H1 (cell line): ENCODE results near the gene PDP2. TPM values are rescaled to one million over a fixed set of nuclear protein-coding genes. Genes with fewer than 3 reads are reported as not detected.

Experiments used
- CTCF ChIA-PET: fragments of 300-600 bp; sonication (Branson Sonifier 250); formaldehyde crosslinking; loops from one replicate; lab custom pipeline; 2021; ENCODE audit not compliant: partially characterized antibody; lab: Charles Lee
- POLR2A ChIA-PET: fragments of 300-600 bp; sonication (Branson Sonifier 250); formaldehyde crosslinking; loops from one replicate; lab custom pipeline; 2021; ENCODE audit warnings: inconsistent platforms; ENCODE audit not compliant: partially characterized antibody; lab: Charles Lee
- DNase-seq, 2 experiments: peaks; one replicate each; pipeline versions ENCODE4 v3.0.0 to v3.0.0-alpha.2; 2010 to 2022; ENCODE audit warnings: low spot score in 2 of 2, low read depth in 1 of 2, mixed read lengths in 1 of 2
- FAIRE-seq: peaks from 2 replicates; lab custom pipeline; 2011; peaks lifted over from hg19 to GRCh38; lab: Jason Lieb, UNC
- H2AFZ ChIP-seq: 2 replicates; pipeline ENCODE4 v1.8.1; 2012; ENCODE audit warnings: low read length, inconsistent platforms
- H2AK5ac ChIP-seq: 2 replicates; pipeline ENCODE4 v1.6.1; 2013; ENCODE audit warnings: low read depth, low read length
- H2BK120ac ChIP-seq: replicated peaks from 2 replicates; pipeline ENCODE3; 2013; ENCODE audit warnings: low read depth, low read length, inconsistent platforms
- H2BK12ac ChIP-seq: 2 replicates; pipeline ENCODE4 v1.6.1; 2013; ENCODE audit warnings: low read depth, low read length
- H2BK15ac ChIP-seq: 2 replicates; pipeline ENCODE4 v1.6.1; 2013; ENCODE audit warnings: low read length
- H2BK20ac ChIP-seq: 2 replicates; pipeline ENCODE4 v1.6.1; 2013; ENCODE audit warnings: low read length
- H2BK5ac ChIP-seq: 2 replicates; pipeline ENCODE4 v1.6.1; 2013; ENCODE audit warnings: low read depth, low read length
- H3K14ac ChIP-seq: 2 replicates; pipeline ENCODE4 v1.6.1; 2013; ENCODE audit warnings: inconsistent platforms; ENCODE audit not compliant: insufficient read length
- H3K18ac ChIP-seq: 2 replicates; pipeline ENCODE4 v1.6.1; 2013; ENCODE audit warnings: low read length; ENCODE audit errors: extremely low read depth
- H3K23ac ChIP-seq: 2 replicates; pipeline ENCODE4 v1.6.1; 2013; ENCODE audit warnings: inconsistent platforms; ENCODE audit not compliant: insufficient read length
- H3K23me2 ChIP-seq: 2 replicates; pipeline ENCODE4 v1.6.1; 2013; ENCODE audit warnings: low read depth, low read length
- H3K27ac ChIP-seq: 2 replicates; pipeline ENCODE4 v1.6.1; 2011; ENCODE audit warnings: low read depth, low read length, inconsistent platforms
- H3K27me3 ChIP-seq, 4 experiments: replicated peaks in 1 of 4; 1 replicate in 1 of 4; 2 replicates in 3 of 4; pipeline versions ENCODE4 v1.6.1 to v1.8.1; 2011 to 2013; ENCODE audit warnings: low read length in 3 of 4, mild to moderate bottlenecking in 3 of 4, inconsistent platforms in 2 of 4, mixed read lengths in 2 of 4, moderate library complexity in 1 of 4; ENCODE audit not compliant: control insufficient read depth in 3 of 4, insufficient read depth in 3 of 4; ENCODE audit errors: extremely low read depth in 1 of 4
- H3K36me3 ChIP-seq, 4 experiments: 2 replicates each; pipeline versions ENCODE4 v1.6.1 to v1.8.1; 2011 to 2013; ENCODE audit warnings: mild to moderate bottlenecking in 4 of 4, low read length in 3 of 4, moderate library complexity in 2 of 4, control low read depth in 1 of 4, inconsistent platforms in 1 of 4; ENCODE audit not compliant: insufficient read depth in 4 of 4, control insufficient read depth in 2 of 4
- H3K4ac ChIP-seq: replicated peaks from 2 replicates; pipeline ENCODE3; 2013; ENCODE audit warnings: low read length, low read depth, mixed read lengths, inconsistent platforms; ENCODE audit not compliant: insufficient read length
- H3K4me1 ChIP-seq, 4 experiments: replicated peaks in 1 of 4; 1 replicate in 1 of 4; 2 replicates in 3 of 4; pipeline versions ENCODE4 v1.6.1 to v1.8.1; 2011 to 2013; ENCODE audit warnings: low read length in 3 of 4, inconsistent platforms in 2 of 4, mixed read lengths in 1 of 4; ENCODE audit not compliant: insufficient read depth in 4 of 4, control insufficient read depth in 3 of 4
- H3K4me2 ChIP-seq, 2 experiments: 2 replicates each; pipeline versions ENCODE4 v1.6.1 to v1.8.1; 2011 to 2013; ENCODE audit warnings: low read depth in 2 of 2, low read length in 2 of 2, control low read depth in 1 of 2, inconsistent platforms in 1 of 2, mild to moderate bottlenecking in 1 of 2; ENCODE audit not compliant: insufficient read depth in 1 of 2
- H3K4me3 ChIP-seq, 4 experiments: fragments of 200-600, 300-600 bp in 1 of 4; sonication (generic), shearing (Covaris generic), sonication (Bioruptor Twin) in 1 of 4; 2 replicates each; pipeline versions ENCODE4 v1.5.1 to v1.8.1; 2011 to 2016; ENCODE audit warnings: low read length in 4 of 4, low read depth in 3 of 4, control low read depth in 2 of 4, inconsistent platforms in 2 of 4, mild to moderate bottlenecking in 2 of 4, mixed read lengths in 1 of 4, moderate library complexity in 1 of 4; ENCODE audit not compliant: insufficient read depth in 2 of 4; ENCODE audit errors: extremely low read depth in 1 of 4
- H3K56ac ChIP-seq: replicated peaks from 2 replicates; pipeline ENCODE3; 2013; ENCODE audit warnings: low read depth, mild to moderate bottlenecking, mixed read lengths, low read length, inconsistent platforms; ENCODE audit not compliant: insufficient read length
- H3K79me1 ChIP-seq: 2 replicates; pipeline ENCODE4 v1.6.1; 2013; ENCODE audit warnings: low read depth, low read length, control low read depth
- H3K79me2 ChIP-seq, 2 experiments: 2 replicates each; pipeline versions ENCODE4 v1.6.1 to v1.8.1; 2012 to 2013; ENCODE audit warnings: low read length in 2 of 2, mild to moderate bottlenecking in 2 of 2, inconsistent platforms in 1 of 2; ENCODE audit not compliant: insufficient read depth in 2 of 2, control insufficient read depth in 1 of 2
- H3K9ac ChIP-seq, 4 experiments: replicated peaks in 1 of 4; 1 replicate in 1 of 4; 2 replicates in 3 of 4; pipeline versions ENCODE4 v1.6.1 to v1.8.1; 2011 to 2013; ENCODE audit warnings: low read depth in 3 of 4, low read length in 3 of 4, control low read depth in 2 of 4, mild to moderate bottlenecking in 2 of 4, moderate library complexity in 2 of 4, inconsistent platforms in 1 of 4; ENCODE audit errors: extremely low read depth in 1 of 4
- H3K9me3 ChIP-seq, 2 experiments: 2 replicates each; pipeline versions ENCODE4 v1.6.1 to v1.8.1; 2012 to 2013; ENCODE audit warnings: mild to moderate bottlenecking in 2 of 2, moderate library complexity in 2 of 2, control low read depth in 1 of 2, inconsistent platforms in 1 of 2, low read depth in 1 of 2, low read length in 1 of 2, mixed read lengths in 1 of 2; ENCODE audit not compliant: insufficient read depth in 2 of 2
- H4K20me1 ChIP-seq, 2 experiments: replicated peaks in 1 of 2; 2 replicates each; pipeline versions ENCODE3 to v1.8.1; 2011 to 2013; ENCODE audit warnings: inconsistent platforms in 2 of 2, low read length in 2 of 2, mild to moderate bottlenecking in 1 of 2; ENCODE audit not compliant: insufficient read depth in 2 of 2, control insufficient read depth in 1 of 2
- H4K5ac ChIP-seq: 2 replicates; pipeline ENCODE4 v1.6.1; 2013; ENCODE audit warnings: low read length, low read depth, mixed read lengths, inconsistent platforms; ENCODE audit not compliant: insufficient read length
- H4K8ac ChIP-seq: 2 replicates; pipeline ENCODE4 v1.8.0; 2013; ENCODE audit warnings: mild to moderate bottlenecking, moderate library complexity, low read length, inconsistent platforms; ENCODE audit not compliant: insufficient read depth; ENCODE audit errors: extremely low read depth
- H4K91ac ChIP-seq: replicated peaks from 2 replicates; pipeline ENCODE3; 2013; ENCODE audit warnings: low read length, mixed read lengths, inconsistent platforms; ENCODE audit not compliant: insufficient read length
- ASH2L ChIP-seq: fragments of 200-600, 300-600 bp; sonication (generic); IDR thresholded peaks from one replicate; pipeline ENCODE4 v1.7.1; 2017; ENCODE audit warnings: low read length
- KDM1A ChIP-seq: fragments of 200-600, 300-600 bp; sonication (generic); IDR thresholded peaks from 2 replicates; pipeline ENCODE4 v1.7.1; 2016; ENCODE audit warnings: mild to moderate bottlenecking, low read length, borderline replicate concordance
- WGBS, 2 experiments: shearing (Covaris generic) in 1 of 2; methylation state at CpG; one replicate each; pipeline versions ENCODE4 v1.1.6 to v1.1.7; 2013 to 2015; ENCODE audit warnings: low lambda C conversion rate in 2 of 2, mixed read lengths in 2 of 2, inconsistent platforms in 1 of 2, low coverage in 1 of 2, missing lambda C conversion rate in 1 of 2; ENCODE audit not compliant: insufficient replicate concordance in 2 of 2, insufficient coverage in 1 of 2, insufficient read length in 1 of 2; ENCODE audit errors: extremely low coverage in 1 of 2, missing lambda C conversion rate in 1 of 2; 5-methylcytosine and 5-hydroxymethylcytosine counted together
- polyA plus RNA-seq, 7 experiments: library from polyadenylated mRNA; depleted of rRNA in 3 of 7; stranded (reverse) in 5 of 7; unstranded in 2 of 7; fragments of >200 nt in 5 of 7; fragments of 200-250 nt in 2 of 7; gene quantifications; 1 replicate in 5 of 7; 2 replicates in 1 of 7; 4 replicates in 1 of 7; pipeline versions ENCODE4 v1.2.1 to v1.2.3, GENCODE V29; 2011 to 2013; ENCODE audit warnings: missing spikeins in 2 of 7, mixed read lengths in 2 of 7
- total RNA-seq: library from RNA; stranded (reverse); fragmentation: NEBNext Ultra II Directional; extraction: Animal tissue kit (Norgen Biotek cat#: 25700); gene quantifications from 2 replicates; pipeline ENCODE4 v1.2.1, GENCODE V29; 2021

The PDP2 gene
- total and polyA plus RNA-seq, 2 of the 8 experiments (the other 6 are each of a cell fraction or from before 2014, with no cell fraction given): 11.7 to 36.5 TPM

GRCh38 chr16:66898933-66899309 is 18.6 kb downstream of the PDP2 start:
- no peak overlapping the region for H3K14ac ChIP-seq
- no peak overlapping the region for H3K18ac ChIP-seq
- no peak overlapping the region for H2BK5ac ChIP-seq
- H3K27me3 ChIP-seq: no peaks in the 10 kb centered on the region; a peak in 1 of 7 replicates
- WGBS, 2 experiments: 72% methylated on average over 2 of the region's 2 CpGs; no CpG with 5 or more reads in 1 of the 2 experiments
- no peak overlapping the region for H3K4ac ChIP-seq
- DNase-seq (no peak), FAIRE-seq (no peak)
- no peak overlapping the region for H2BK20ac ChIP-seq
- no peaks in the 10 kb centered on the region for H3K79me2 ChIP-seq
- no peak overlapping the region for H3K27ac ChIP-seq
- H2BK120ac ChIP-seq: no peak overlapping the region
- no peak overlapping the region for H3K4me3 ChIP-seq
- H3K9me3 ChIP-seq: no peaks in the 10 kb centered on the region
- H4K5ac ChIP-seq: no peak overlapping the region
- POLR2A ChIA-PET: interaction anchor here (1.3 to 2.3 kb wide), 2 partner anchors 20 to 30 kb away, joined by 3 to 5 read pairs; partner anchors contain the start of gene CDH16
- H2BK12ac ChIP-seq: no peak overlapping the region
- CTCF ChIA-PET: interaction anchor here (1.0 to 42.0 kb wide), 4 partner anchors 17 to 128 kb away, joined by 3 to 1009 read pairs (median 24); partner anchors contain the start of genes CDH16, CIAO2B and RRAD
- no peak overlapping the region for H3K4me2 ChIP-seq
- H4K91ac ChIP-seq: no peak overlapping the region
- H3K4me1 ChIP-seq: peaks cover 0 to 6% (median 2%) of the 10 kb centered on the region in 4 experiments; a peak in 3 of 7 replicates
- peaks cover 4 to 8% of the 10 kb centered on the region in 2 experiments for H4K20me1 ChIP-seq
- peak; percentile 23; the same call in 1 of the 2 replicates for TF ChIP-seq KDM1A
- TF ChIP-seq ASH2L: no peak
- H2AFZ ChIP-seq: no peak overlapping the region
- H3K23ac ChIP-seq: no peak overlapping the region
- no peak overlapping the region for H3K56ac ChIP-seq
- H3K9ac ChIP-seq: no peak overlapping the region
- no peaks in the 10 kb centered on the region for H3K36me3 ChIP-seq
- no peaks in the 10 kb centered on the region for H3K23me2 ChIP-seq
- H3K79me1 ChIP-seq: no peaks in the 10 kb centered on the region
- H2BK15ac ChIP-seq: no peak overlapping the region
- no peak overlapping the region for H2AK5ac ChIP-seq
- H4K8ac ChIP-seq: no peak overlapping the region
